ENCODE measurements around the gene SSBP3. TPM values are rescaled to one million over a fixed set of nuclear protein-coding genes. Genes with fewer than 3 reads are reported as not detected.

The SSBP3 gene
- polyA plus RNA-seq, 1 of the 3 experiments (the other 2 are of a cell fraction): 26.2 TPM

GRCh38 chr1:54238353-54239034 is 167.7 kb downstream of the SSBP3 start:
- no peak for TF ChIP-seq GATA2 (CRISPR knock-in tag; IDR thresholded peaks at IDR 0.05)
- no peaks in the 10 kb centered on the region for H3K9me2 ChIP-seq
- ChIA-PET CTCF (no interaction called here), POLR2A (no interaction called here)
- no peaks in the 10 kb centered on the region for H3K27me3 ChIP-seq (ENCODE audit: insufficient read depth)
- no peaks in the 10 kb centered on the region for H3K79me2 ChIP-seq (ENCODE audit: insufficient read depth)
- H3K4me3 ChIP-seq (ENCODE audit: low read depth in 2 of 2, low read length in 1 of 2): no peak overlapping the region
- H3K4me2 ChIP-seq: no peak overlapping the region
- peak overlapping the region in 1 of 2 experiments; percentile 25; a peak in 1 of 4 replicates for H3K27ac ChIP-seq (ENCODE audit: low read depth in 2 of 2, low read length in 1 of 2)
- peaks cover 0 to 9% of the 10 kb centered on the region in 2 experiments; a peak in 1 of 4 replicates for H3K4me1 ChIP-seq (ENCODE audit: control insufficient read depth in 1 of 2, insufficient read depth in 2 of 2, low read depth in 1 of 2, low read length in 1 of 2)
- H3K9ac ChIP-seq: no peak overlapping the region
- peaks cover 4% of the 10 kb centered on the region for H3F3A ChIP-seq (replicated peaks; ENCODE audit: insufficient read depth)
- no peaks in the 10 kb centered on the region for H3K9me3 ChIP-seq
- WGBS (ENCODE audit: low lambda C conversion rate): 83% methylated on average over 8 of the region's 12 CpGs
- H3K36me3 ChIP-seq (replicated peaks in 1 of 2; ENCODE audit: control insufficient read depth in 1 of 2, insufficient read depth in 2 of 2, low read length in 1 of 2): peaks cover 7 to 34% of the 10 kb centered on the region in 2 experiments
- H4K20me1 ChIP-seq (ENCODE audit: insufficient read depth): no peaks in the 10 kb centered on the region
- H2AFZ ChIP-seq (ENCODE audit: low read depth): no peak overlapping the region
- peak; percentile 24 for DNase-seq

GRCh38 chr1:54237586-54237985 is 168.6 kb downstream of the SSBP3 start:
- peaks cover 7 to 34% of the 10 kb centered on the region in 2 experiments for H3K36me3 ChIP-seq (replicated peaks in 1 of 2; ENCODE audit: control insufficient read depth in 1 of 2, insufficient read depth in 2 of 2, low read length in 1 of 2)
- H3K27ac ChIP-seq (ENCODE audit: low read depth in 2 of 2, low read length in 1 of 2): no peak overlapping the region; a peak in 1 of 4 replicates
- peaks cover 4% of the 10 kb centered on the region for H3F3A ChIP-seq (replicated peaks; ENCODE audit: insufficient read depth)
- no peak overlapping the region for H3K4me3 ChIP-seq (ENCODE audit: low read depth in 2 of 2, low read length in 1 of 2)
- no peaks in the 10 kb centered on the region for H3K9me2 ChIP-seq
- ChIA-PET CTCF (no interaction called here), POLR2A (no interaction called here)
- no peaks in the 10 kb centered on the region for H3K27me3 ChIP-seq (ENCODE audit: insufficient read depth)
- 89% methylated on average over 10 of the region's 10 CpGs for WGBS (ENCODE audit: low lambda C conversion rate)
- peaks cover 0 to 9% of the 10 kb centered on the region in 2 experiments; a peak in 1 of 4 replicates for H3K4me1 ChIP-seq (ENCODE audit: control insufficient read depth in 1 of 2, insufficient read depth in 2 of 2, low read depth in 1 of 2, low read length in 1 of 2)
- no peak for DNase-seq
- no peaks in the 10 kb centered on the region for H3K9me3 ChIP-seq
- no peaks in the 10 kb centered on the region for H3K79me2 ChIP-seq (ENCODE audit: insufficient read depth)
- H2AFZ ChIP-seq (ENCODE audit: low read depth): no peak overlapping the region
- no peak overlapping the region for H3K4me2 ChIP-seq
- no peak overlapping the region for H3K9ac ChIP-seq
- TF ChIP-seq CHD2 (IDR thresholded peaks at IDR 0.05; ENCODE audit: low read length, partially characterized antibody) (no peak), TEAD4 (IDR thresholded peaks at IDR 0.05; ENCODE audit: borderline replicate concordance, insufficient read depth) (no peak), EP300 (IDR thresholded peaks at IDR 0.05; ENCODE audit: borderline replicate concordance in 1 of 2, low read depth in 1 of 2, low read length in 1 of 2) (no peak), YY1 (IDR thresholded peaks at IDR 0.05; ENCODE audit: low read depth) (no peak)
- no peaks in the 10 kb centered on the region for H4K20me1 ChIP-seq (ENCODE audit: insufficient read depth)

- H3K27me3 ChIP-seq (ENCODE audit: insufficient read depth): no peaks in the 10 kb centered on the region
- peaks cover 7 to 19% of the 10 kb centered on the region in 2 experiments for H3K36me3 ChIP-seq (replicated peaks in 1 of 2; ENCODE audit: control insufficient read depth in 1 of 2, insufficient read depth in 2 of 2, low read length in 1 of 2)
- peaks cover 11% of the 10 kb centered on the region for H3F3A ChIP-seq (replicated peaks; ENCODE audit: insufficient read depth)
- ChIA-PET POLR2A (no interaction called here), CTCF (interaction anchor here (0.7 to 1.0 kb wide), 2 partner anchors 30 to 45 kb away, joined by 4 to 5 read pairs; no protein-coding TSS in a partner anchor)
- no peak overlapping the region for H3K9ac ChIP-seq
- WGBS (ENCODE audit: low lambda C conversion rate): 85% methylated on average over 2 of the region's 2 CpGs
- H3K9me3 ChIP-seq: no peaks in the 10 kb centered on the region
- H3K4me3 ChIP-seq (ENCODE audit: low read depth in 2 of 2, low read length in 1 of 2): no peak overlapping the region
- TF ChIP-seq TCF12 (IDR thresholded peaks at IDR 0.05) (no peak), NRF1 (IDR thresholded peaks at IDR 0.05; ENCODE audit: low read depth, low read length) (no peak), TEAD4 (IDR thresholded peaks at IDR 0.05; ENCODE audit: borderline replicate concordance, insufficient read depth) (no peak), FOXJ3 (CRISPR knock-in tag; IDR thresholded peaks at IDR 0.05) (no peak), RFX5 (IDR thresholded peaks at IDR 0.05; ENCODE audit: low read length) (no peak), YY1 (IDR thresholded peaks at IDR 0.05; ENCODE audit: low read depth) (no peak), SIN3A (IDR thresholded peaks at IDR 0.05; ENCODE audit: borderline replicate concordance, low read depth, low read length) (no peak), FOSL2 (IDR thresholded peaks at IDR 0.05; ENCODE audit: borderline replicate concordance, low read depth) (no peak), USF2 (IDR thresholded peaks at IDR 0.05; ENCODE audit: borderline replicate concordance, low read depth, low read length) (no peak), CHD2 (IDR thresholded peaks at IDR 0.05; ENCODE audit: low read length, partially characterized antibody) (no peak), EZH2phosphoT487 (IDR thresholded peaks at IDR 0.05; ENCODE audit: borderline replicate concordance, low read depth) (no peak), IRF3 (IDR thresholded peaks at IDR 0.05; ENCODE audit: low read depth, low read length) (no peak), MXI1 (IDR thresholded peaks at IDR 0.05; ENCODE audit: low read depth, low read length) (no peak), EP300 (IDR thresholded peaks at IDR 0.05; ENCODE audit: borderline replicate concordance in 1 of 2, low read depth in 1 of 2, low read length in 1 of 2) (no peak), FOXM1 (IDR thresholded peaks at IDR 0.05; ENCODE audit: low read depth) (no peak)
- DNase-seq: no peak
- H2AFZ ChIP-seq (ENCODE audit: low read depth): no peak overlapping the region
- peak overlapping the region in 1 of 2 experiments; percentile 91; a peak in 2 of 4 replicates for H3K27ac ChIP-seq (ENCODE audit: low read depth in 2 of 2, low read length in 1 of 2)
- no peaks in the 10 kb centered on the region for H4K20me1 ChIP-seq (ENCODE audit: insufficient read depth)
- H3K4me1 ChIP-seq (ENCODE audit: control insufficient read depth in 1 of 2, insufficient read depth in 2 of 2, low read depth in 1 of 2, low read length in 1 of 2): peaks cover 5 to 29% of the 10 kb centered on the region in 2 experiments
- no peaks in the 10 kb centered on the region for H3K9me2 ChIP-seq
- H3K79me2 ChIP-seq (ENCODE audit: insufficient read depth): no peaks in the 10 kb centered on the region
- H3K4me2 ChIP-seq: no peak overlapping the region
These were observed 171.9 kb downstream of the SSBP3 start for GRCh38 chr1:54234284-54234683.
